Vagina (tissue), 2 donors: ENCODE results near the gene MCM7. TPM values are rescaled to one million over a fixed set of nuclear protein-coding genes. Genes with fewer than 3 reads are reported as not detected.

ENCODE experiments used
- DNase-seq, 2 donors: peaks; one replicate each; pipeline ENCODE4 v3.0.0-alpha.2; 2017; ENCODE audit errors: extremely low spot score in 2 of 2
- H3K27ac ChIP-seq: fragments of 200-600 bp; sonication (generic); one replicate; pipeline ENCODE4 v1.5.1; 2019
- H3K27me3 ChIP-seq: fragments of 200-600 bp; sonication (generic); one replicate; pipeline ENCODE4 v1.5.1; 2019
- H3K36me3 ChIP-seq, 2 donors: fragments of 200-600 bp; sonication (generic); one replicate each; pipeline ENCODE4 v1.5.1; 2017 to 2019
- H3K4me1 ChIP-seq: fragments of 200-600 bp; sonication (generic); one replicate; pipeline ENCODE4 v1.5.1; 2019
- H3K4me3 ChIP-seq, 2 donors: fragments of 200-600 bp; sonication (generic); 1 replicate in 1 of 2; 2 replicates in 1 of 2; pipeline ENCODE4 v1.5.1; 2016 to 2019
- H3K9me3 ChIP-seq: fragments of 200-600 bp; sonication (generic); one replicate; pipeline ENCODE4 v1.5.1; 2019
- CTCF ChIP-seq, 3 experiments: fragments of 450-650 bp in 2 of 3; fragments of 200-600 bp in 1 of 3; sonication (generic) in 1 of 3; IDR thresholded peaks; one replicate each; pipeline ENCODE4 v1.5.1; 2017 to 2019; ENCODE audit warnings: antibody characterized with exemption in 3 of 3, mild to moderate bottlenecking in 2 of 3, moderate library complexity in 2 of 3
- POLR2A ChIP-seq, 2 donors: fragments of 450-650 bp; IDR thresholded peaks; one replicate each; pipeline ENCODE4 v1.6.1; 2017; ENCODE audit warnings: antibody characterized with exemption in 2 of 2, mild to moderate bottlenecking in 2 of 2, moderate library complexity in 2 of 2
- POLR2AphosphoS5 ChIP-seq, 2 donors: sonication (generic); formaldehyde crosslinking; IDR thresholded peaks; one replicate each; pipeline ENCODE4 v1.9.0; 2017; ENCODE audit warnings: antibody characterized with exemption in 2 of 2, mild to moderate bottlenecking in 2 of 2, low read depth in 1 of 2; ENCODE audit not compliant: insufficient read depth in 1 of 2
- intact Hi-C: fragments of 100-400 bp; cut with DNase I; formaldehyde crosslinking; loops from one replicate; pipeline ENCODE4 v1.15.1; 2023
- total RNA-seq: library from RNA; depleted of rRNA; stranded (reverse); fragments of >200 nt; gene quantifications from one replicate; pipeline ENCODE4 v1.2.3, GENCODE V29; 2016

Gene MCM7
- total RNA-seq, 1 donor from 2014 or later, result 35.1 TPM

- no peaks in the 10 kb centered on the region for H3K27me3 ChIP-seq
- no peaks in the 10 kb centered on the region for H3K36me3 ChIP-seq
- peak overlapping the region; percentile 96 for H3K27ac ChIP-seq
- no peaks in the 10 kb centered on the region for H3K9me3 ChIP-seq
- TF ChIP-seq POLR2AphosphoS5 (IDR thresholded peaks at IDR 0.05; ENCODE audit: insufficient read depth in 1 of 2, low read depth in 1 of 2) (no peak), POLR2A (IDR thresholded peaks at IDR 0.05) (no peak), CTCF (IDR thresholded peaks at IDR 0.05) (no peak)
- peaks cover 39% of the 10 kb centered on the region for H3K4me1 ChIP-seq
- intact Hi-C loops, result no loop called here
- H3K4me3 ChIP-seq, result peak overlapping the region; percentile 86 to 92
- no peak for DNase-seq
These were observed 25.2 kb upstream of the MCM7 start for GRCh38 chr7:100126239-100126930.

- Histone ChIP-seq H3K36me3 (no peaks in the 10 kb centered on the region), H3K27ac (no peak overlapping the region), H3K4me3 (no peak overlapping the region), H3K9me3 (no peaks in the 10 kb centered on the region), H3K27me3 (no peaks in the 10 kb centered on the region), H3K4me1 (peaks cover 39% of the 10 kb centered on the region)
- DNase-seq, result no peak
- TF ChIP-seq POLR2AphosphoS5 (IDR thresholded peaks at IDR 0.05; ENCODE audit: insufficient read depth in 1 of 2, low read depth in 1 of 2), result no peak
- no peak for TF ChIP-seq CTCF (IDR thresholded peaks at IDR 0.05)
- TF ChIP-seq POLR2A (IDR thresholded peaks at IDR 0.05), result no peak
- intact Hi-C loops, result no loop called here
These were observed 23.4 kb upstream of the MCM7 start for GRCh38 chr7:100124301-100125230.

GRCh38 chr7:100122568-100122967 is 21.4 kb upstream of the MCM7 start:
- H3K27me3 ChIP-seq, result no peaks in the 10 kb centered on the region
- intact Hi-C loops, result no loop called here
- H3K9me3 ChIP-seq, result no peaks in the 10 kb centered on the region
- H3K27ac ChIP-seq, result no peak overlapping the region
- peaks cover 39% of the 10 kb centered on the region for H3K4me1 ChIP-seq
- no peak for DNase-seq
- no peaks in the 10 kb centered on the region for H3K36me3 ChIP-seq
- H3K4me3 ChIP-seq, result no peak overlapping the region
- no peak for TF ChIP-seq POLR2A (IDR thresholded peaks at IDR 0.05)
- no peak for TF ChIP-seq POLR2AphosphoS5 (IDR thresholded peaks at IDR 0.05; ENCODE audit: insufficient read depth in 1 of 2, low read depth in 1 of 2)
- no peak for TF ChIP-seq CTCF (IDR thresholded peaks at IDR 0.05)

DNA sequence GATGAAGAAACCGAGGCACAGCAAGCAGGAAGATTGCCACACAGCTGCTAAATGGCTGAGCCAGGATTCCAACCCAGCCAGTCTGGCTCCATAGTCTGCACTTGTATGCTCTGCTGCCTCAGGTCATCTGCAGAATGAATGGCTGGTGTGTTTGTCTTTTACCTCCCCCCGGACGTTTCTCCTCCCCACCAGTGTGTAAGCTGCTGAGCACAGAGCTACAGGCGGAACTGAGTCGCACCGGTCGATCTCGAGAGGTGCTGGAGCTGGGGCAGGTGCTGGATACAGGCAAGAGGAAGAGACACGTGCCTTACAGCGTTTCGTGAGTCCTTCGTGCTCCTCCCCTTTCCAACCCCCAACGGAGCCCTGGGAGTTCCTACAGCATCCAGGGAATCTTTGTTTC is 20.9 kb upstream of the MCM7 start:
- no peak overlapping the region for H3K27ac ChIP-seq

More for the DNA sequence above, 20.9 kb upstream of the MCM7 start:
- H3K27me3 ChIP-seq, result no peaks in the 10 kb centered on the region
- DNase-seq, result no peak
- H3K36me3 ChIP-seq, result no peaks in the 10 kb centered on the region
- no peaks in the 10 kb centered on the region for H3K9me3 ChIP-seq
- H3K4me1 ChIP-seq, result peaks cover 39% of the 10 kb centered on the region
- no peak overlapping the region for H3K4me3 ChIP-seq
- intact Hi-C loops, result no loop called here
- TF ChIP-seq CTCF (IDR thresholded peaks at IDR 0.05), result no peak
- no peak for TF ChIP-seq POLR2AphosphoS5 (IDR thresholded peaks at IDR 0.05; ENCODE audit: insufficient read depth in 1 of 2, low read depth in 1 of 2)
- TF ChIP-seq POLR2A (IDR thresholded peaks at IDR 0.05), result no peak
